DND-41 (cell line): ENCODE data around the gene RSPH9.
"Not testable (repeated sequence)": the region's sequence is repeated elsewhere in the genome, so short reads cannot be mapped to it uniquely, and the experiment has no call there.

ENCODE experiments used
- ATAC-seq: fragments of 200-7000 bp; cut with Tn5 transposase; 3 replicates; pipeline ENCODE4 v1.9.1; 2021; ENCODE audit warnings: low read depth; ENCODE audit not compliant: insufficient read depth
- DNase-seq: peaks from one replicate; pipeline ENCODE4 v3.0.0-alpha.2; 2020
- H2AFZ ChIP-seq: 2 replicates; pipeline ENCODE4 v1.6.0; 2012; ENCODE audit warnings: low read depth, low read length
- H3K27ac ChIP-seq: 2 replicates; pipeline ENCODE4 v1.5.1; 2012; ENCODE audit warnings: low read length, inconsistent platforms
- H3K27me3 ChIP-seq: fragments of 200-600 bp; sonication (generic); 2 replicates; pipeline ENCODE4 v1.6.0; 2012; ENCODE audit warnings: low read length, mild to moderate bottlenecking, inconsistent platforms; ENCODE audit not compliant: insufficient read depth, poor library complexity
- H3K36me3 ChIP-seq: 2 replicates; pipeline ENCODE4 v1.5.1; 2012; ENCODE audit warnings: low read length, inconsistent platforms; ENCODE audit not compliant: insufficient read depth
- H3K4me1 ChIP-seq: 2 replicates; pipeline ENCODE4 v1.5.1; 2012; ENCODE audit warnings: mild to moderate bottlenecking, low read length; ENCODE audit not compliant: insufficient read depth
- H3K4me2 ChIP-seq: 2 replicates; pipeline ENCODE4 v1.6.0; 2012; ENCODE audit warnings: mild to moderate bottlenecking, moderate library complexity, low read length, inconsistent platforms; ENCODE audit not compliant: insufficient read depth
- H3K4me3 ChIP-seq, 2 experiments: fragments of 200-600 bp in 1 of 2; shearing (Covaris generic) in 1 of 2; 2 replicates each; pipeline ENCODE4 v1.5.1; 2012 to 2016; ENCODE audit warnings: inconsistent platforms in 2 of 2, low read length in 2 of 2, mild to moderate bottlenecking in 2 of 2, low read depth in 1 of 2, moderate library complexity in 1 of 2
- H3K79me2 ChIP-seq: 2 replicates; pipeline ENCODE4 v1.6.0; 2012; ENCODE audit warnings: low read length, inconsistent platforms; ENCODE audit not compliant: insufficient read depth
- H3K9ac ChIP-seq: 2 replicates; pipeline ENCODE4 v1.6.0; 2012; ENCODE audit warnings: low read depth, mild to moderate bottlenecking, inconsistent platforms, low read length, moderate library complexity
- H3K9me3 ChIP-seq: 2 replicates; pipeline ENCODE4 v1.5.1; 2012; ENCODE audit warnings: low read length, moderate library complexity, mild to moderate bottlenecking, inconsistent platforms; ENCODE audit not compliant: insufficient read depth, severe bottlenecking
- H4K20me1 ChIP-seq: 2 replicates; pipeline ENCODE4 v1.6.0; 2012; ENCODE audit warnings: low read length; ENCODE audit not compliant: insufficient read depth
- CTCF ChIP-seq: IDR thresholded peaks from 2 replicates; pipeline ENCODE4 v1.5.1; 2012; ENCODE audit warnings: borderline replicate concordance, low read length, moderate library complexity, mild to moderate bottlenecking; ENCODE audit not compliant: poor library complexity, severe bottlenecking; ENCODE audit errors: extremely low read depth
- EZH2 ChIP-seq: IDR thresholded peaks from 3 replicates; pipeline ENCODE4 v1.6.1; 2012; ENCODE audit warnings: borderline replicate concordance, low read depth, mild to moderate bottlenecking, moderate library complexity, low read length, inconsistent platforms; ENCODE audit not compliant: severe bottlenecking

RSPH9 gene

GRCh38 chr6:43648248-43648647 lies 3.4 kb downstream of the RSPH9 start:
- Histone ChIP-seq H3K27ac (no peak overlapping the region), H3K36me3 (no peaks in the 10 kb centered on the region), H3K4me1 (no peaks in the 10 kb centered on the region), H3K4me3 (no peak overlapping the region), H3K9ac (no peak overlapping the region), H2AFZ (no peak overlapping the region), H3K27me3 (no peaks in the 10 kb centered on the region), H4K20me1 (no peaks in the 10 kb centered on the region), H3K9me3 (no peaks in the 10 kb centered on the region), H3K4me2 (no peak overlapping the region), H3K79me2 (no peaks in the 10 kb centered on the region)
- TF ChIP-seq EZH2 (no peak), CTCF (no peak)
- DNase-seq (no peak), ATAC-seq (no peak)

- not testable (repeated sequence) for H3K4me2 ChIP-seq, H3K4me1 ChIP-seq, H3K36me3 ChIP-seq, H3K9me3 ChIP-seq, H3K79me2 ChIP-seq, H2AFZ ChIP-seq, H3K4me3 ChIP-seq, H4K20me1 ChIP-seq, H3K27me3 ChIP-seq, H3K9ac ChIP-seq, DNase-seq, H3K27ac ChIP-seq, ATAC-seq
These were observed 8.0 kb downstream of the RSPH9 start for GRCh38 chr6:43652822-43653221.

GRCh38 chr6:43657221-43657802 lies 12.5 kb downstream of the RSPH9 start:
- Histone ChIP-seq H3K9ac (no peak overlapping the region), H3K9me3 (no peaks in the 10 kb centered on the region), H3K27ac (no peak overlapping the region), H4K20me1 (no peaks in the 10 kb centered on the region), H3K36me3 (no peaks in the 10 kb centered on the region), H3K4me3 (no peak overlapping the region), H3K27me3 (no peaks in the 10 kb centered on the region), H2AFZ (no peak overlapping the region), H3K79me2 (no peaks in the 10 kb centered on the region), H3K4me1 (no peaks in the 10 kb centered on the region), H3K4me2 (no peak overlapping the region)
- DNase-seq (no peak), ATAC-seq (no peak)
- no peak for TF ChIP-seq EZH2
- no peak for TF ChIP-seq CTCF

GRCh38 chr6:43658161-43658560 lies 13.3 kb downstream of the RSPH9 start:
- ATAC-seq: no peak
- no peak overlapping the region for H3K9ac ChIP-seq
- no peaks in the 10 kb centered on the region for H3K79me2 ChIP-seq
- no peaks in the 10 kb centered on the region for H3K4me1 ChIP-seq
- no peak overlapping the region for H3K4me2 ChIP-seq
- TF ChIP-seq CTCF: no peak
- TF ChIP-seq EZH2: no peak
- DNase-seq: no peak
- no peak overlapping the region for H2AFZ ChIP-seq
- H3K27me3 ChIP-seq: no peaks in the 10 kb centered on the region
- H3K36me3 ChIP-seq: no peaks in the 10 kb centered on the region
- H3K27ac ChIP-seq: no peak overlapping the region
- H4K20me1 ChIP-seq: no peaks in the 10 kb centered on the region
- no peaks in the 10 kb centered on the region for H3K9me3 ChIP-seq
- H3K4me3 ChIP-seq: no peak overlapping the region

- H3K27ac ChIP-seq, H3K9ac ChIP-seq, ATAC-seq: not testable (repeated sequence)
These were observed 18.1 kb downstream of the RSPH9 start for GRCh38 chr6:43662948-43663347.

More at GRCh38 chr6:43662948-43663347, 18.1 kb downstream of the RSPH9 start:
- H3K4me3 ChIP-seq, H3K4me2 ChIP-seq, H2AFZ ChIP-seq, H3K27me3 ChIP-seq, H3K36me3 ChIP-seq, DNase-seq, H3K4me1 ChIP-seq, H4K20me1 ChIP-seq, H3K9me3 ChIP-seq, H3K79me2 ChIP-seq: not testable (repeated sequence)
